Loucy (cell line): ENCODE data around the gene KRT38.

ENCODE experiments used
- H2AFZ ChIP-seq: fragments of 200-600 bp; sonication (generic); 2 replicates; pipeline ENCODE4 v1.6.0; 2016; ENCODE audit warnings: antibody characterized with exemption, mild to moderate bottlenecking, low read length, moderate library complexity
- H3F3A ChIP-seq: fragments of 200-600 bp; 2 replicates; pipeline ENCODE4 v1.6.0; 2016; ENCODE audit warnings: antibody characterized with exemption, low read depth, mild to moderate bottlenecking
- H3K27me3 ChIP-seq: fragments of 200-600 bp; sonication (generic); 2 replicates; pipeline ENCODE4 v1.6.1; 2014; ENCODE audit warnings: low read length, mild to moderate bottlenecking; ENCODE audit not compliant: insufficient read depth, poor library complexity, severe bottlenecking
- H3K36me3 ChIP-seq: fragments of 200-600 bp; sonication (generic); 2 replicates; pipeline ENCODE4 v1.6.1; 2016; ENCODE audit warnings: low read length; ENCODE audit not compliant: insufficient read depth
- H3K4me1 ChIP-seq: fragments of 200-600 bp; sonication (generic); 2 replicates; pipeline ENCODE4 v1.5.1; 2014; ENCODE audit warnings: low read length, mild to moderate bottlenecking; ENCODE audit not compliant: insufficient read depth, poor library complexity, severe bottlenecking
- H3K4me2 ChIP-seq: fragments of 200-600 bp; sonication (generic); 2 replicates; pipeline ENCODE4 v1.6.0; 2014; ENCODE audit warnings: antibody characterized with exemption, low read length, low read depth, mild to moderate bottlenecking; ENCODE audit not compliant: poor library complexity, severe bottlenecking
- H3K4me3 ChIP-seq: fragments of 200-600 bp; sonication (generic); 2 replicates; pipeline ENCODE4 v1.5.1; 2014; ENCODE audit warnings: low read length, mild to moderate bottlenecking, mixed read lengths; ENCODE audit not compliant: poor library complexity, severe bottlenecking
- H3K79me2 ChIP-seq: fragments of 200-600 bp; sonication (generic); 2 replicates; pipeline ENCODE4 v1.6.1; 2014; ENCODE audit warnings: low read length; ENCODE audit not compliant: insufficient read depth
- H3K9ac ChIP-seq: fragments of 200-600 bp; sonication (generic); 2 replicates; pipeline ENCODE4 v1.6.0; 2014; ENCODE audit warnings: mild to moderate bottlenecking, low read depth, low read length, moderate library complexity; ENCODE audit not compliant: poor library complexity, severe bottlenecking
- H3K9me2 ChIP-seq: fragments of 200-600 bp; sonication (generic); replicated peaks from 2 replicates; pipeline ENCODE4 v1.6.1; 2016; ENCODE audit warnings: low read depth, low read length, mixed read lengths
- H3K9me3 ChIP-seq: fragments of 200-600 bp; sonication (generic); 2 replicates; pipeline ENCODE4 v1.6.1; 2014; ENCODE audit warnings: mild to moderate bottlenecking, antibody characterized with exemption, low read length, low read depth; ENCODE audit not compliant: insufficient read depth
- H4K20me1 ChIP-seq: fragments of 200-600 bp; sonication (generic); 2 replicates; pipeline ENCODE4 v1.6.0; 2014; ENCODE audit warnings: antibody characterized with exemption, low read length, mild to moderate bottlenecking; ENCODE audit not compliant: insufficient read depth, poor library complexity, severe bottlenecking
- CTCF ChIP-seq: fragments of 200-600 bp; sonication (generic); conservative IDR thresholded peaks from 2 replicates; pipeline ENCODE4 v1.5.1; 2014; ENCODE audit warnings: mild to moderate bottlenecking, antibody characterized with exemption, low read length
- EZH2phosphoT487 ChIP-seq: fragments of 200-600 bp; IDR thresholded peaks from 2 replicates; pipeline ENCODE4 v1.6.1; 2018; ENCODE audit warnings: antibody characterized with exemption, mild to moderate bottlenecking, moderate library complexity, borderline replicate concordance

The KRT38 gene

DNA sequence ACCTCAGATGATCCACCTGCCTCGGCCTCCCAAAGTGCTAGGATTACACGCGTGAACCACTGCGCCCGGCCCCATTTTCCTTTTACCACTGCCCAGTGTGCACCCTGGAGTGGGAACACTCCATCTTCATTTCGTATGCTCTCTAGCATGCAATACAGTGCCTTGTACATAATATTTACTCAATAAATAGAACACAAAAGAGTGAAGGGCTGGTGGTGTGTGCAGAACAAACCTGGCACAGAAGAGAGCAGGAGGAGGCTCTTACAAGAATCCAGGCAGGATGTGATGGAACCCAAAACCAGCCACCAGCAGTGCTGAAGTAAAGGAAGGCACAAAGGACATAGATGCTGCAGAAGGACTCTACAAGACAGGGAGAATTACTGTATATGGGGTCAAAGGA is 23.7 kb downstream of the KRT38 start:
- Histone ChIP-seq H3K9me2 (no peaks in the 10 kb centered on the region), H3K4me2 (no peak overlapping the region), H3F3A (no peaks in the 10 kb centered on the region), H4K20me1 (no peaks in the 10 kb centered on the region), H3K9me3 (no peaks in the 10 kb centered on the region), H3K79me2 (no peaks in the 10 kb centered on the region), H2AFZ (no peak overlapping the region), H3K4me3 (no peak overlapping the region), H3K4me1 (no peaks in the 10 kb centered on the region), H3K36me3 (no peaks in the 10 kb centered on the region), H3K9ac (no peak overlapping the region), H3K27me3 (peaks cover 9% of the 10 kb centered on the region)
- TF ChIP-seq CTCF (no peak), EZH2phosphoT487 (no peak)

DNA sequence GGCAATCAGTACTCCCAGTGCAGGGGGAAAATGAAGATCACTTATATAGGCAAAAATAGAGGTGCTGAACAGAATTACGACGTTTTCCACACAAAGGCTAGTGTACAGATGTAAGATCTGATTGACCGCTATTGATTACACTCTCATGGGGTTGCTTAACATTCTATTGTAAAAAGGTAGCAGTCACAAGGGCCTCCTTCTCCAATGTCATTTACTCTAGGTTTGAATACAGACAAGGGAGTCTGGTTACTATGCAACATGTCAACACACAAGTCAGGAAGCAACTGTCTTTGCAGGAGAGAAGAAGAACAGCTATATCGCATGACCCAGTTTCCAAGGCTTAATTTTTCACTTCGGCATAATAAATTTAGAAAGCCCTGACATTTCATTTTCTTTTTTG is 24.3 kb downstream of the KRT38 start:
- no peak overlapping the region for H2AFZ ChIP-seq
- TF ChIP-seq EZH2phosphoT487 (no peak), CTCF (no peak)
- no peak overlapping the region for H3K9ac ChIP-seq
- no peaks in the 10 kb centered on the region for H3K9me2 ChIP-seq
- no peaks in the 10 kb centered on the region for H3K4me1 ChIP-seq
- H3K27me3 ChIP-seq = peaks cover 9% of the 10 kb centered on the region
- H3F3A ChIP-seq = no peaks in the 10 kb centered on the region
- H3K79me2 ChIP-seq = no peaks in the 10 kb centered on the region
- no peaks in the 10 kb centered on the region for H4K20me1 ChIP-seq
- no peak overlapping the region for H3K4me2 ChIP-seq
- no peak overlapping the region for H3K4me3 ChIP-seq
- H3K9me3 ChIP-seq = no peaks in the 10 kb centered on the region
- no peaks in the 10 kb centered on the region for H3K36me3 ChIP-seq

GRCh38 chr17:41415833-41416335 is 24.9 kb downstream of the KRT38 start:
- Histone ChIP-seq H3K4me2 (no peak overlapping the region), H3K9me3 (no peaks in the 10 kb centered on the region)

More at GRCh38 chr17:41415833-41416335, 24.9 kb downstream of the KRT38 start:
- TF ChIP-seq CTCF (no peak), EZH2phosphoT487 (no peak)
- Histone ChIP-seq H4K20me1 (no peaks in the 10 kb centered on the region), H3K27me3 (peaks cover 9% of the 10 kb centered on the region), H3K4me3 (no peak overlapping the region), H2AFZ (no peak overlapping the region), H3K36me3 (no peaks in the 10 kb centered on the region), H3K9ac (no peak overlapping the region), H3F3A (no peaks in the 10 kb centered on the region), H3K4me1 (no peaks in the 10 kb centered on the region), H3K9me2 (no peaks in the 10 kb centered on the region), H3K79me2 (no peaks in the 10 kb centered on the region)
